GM21528 (cell line): ENCODE results near the gene RRBP1.
"Not testable (repeated sequence)": the region's sequence is repeated elsewhere in the genome, so short reads cannot be mapped to it uniquely, and the experiment has no call there.

ENCODE experiments used
- ATAC-seq: cut with Tn5 transposase; IDR thresholded peaks from one replicate; pipeline ENCODE4 v1.9.1; 2021; ENCODE audit warnings: mild to moderate bottlenecking, moderate library complexity; ENCODE audit not compliant: unreplicated experiment, low FRiP score

RRBP1 gene

GRCh38 chr20:17709361-17710293, 27.6 kb upstream of the RRBP1 start:
- no peak for ATAC-seq

GRCh38 chr20:17708675-17709360, 26.8 kb upstream of the RRBP1 start:
- no peak for ATAC-seq

- ATAC-seq = not testable (repeated sequence)
Observed at GRCh38 chr20:17707951-17708350, 25.9 kb upstream of the RRBP1 start.

GRCh38 chr20:17706632-17707031, 24.6 kb upstream of the RRBP1 start:
- no peak for ATAC-seq

GRCh38 chr20:17705916-17706315, 23.9 kb upstream of the RRBP1 start:
- no peak for ATAC-seq

- ATAC-seq = no peak
Observed at GRCh38 chr20:17704589-17705317, 22.7 kb upstream of the RRBP1 start.

- no peak for ATAC-seq
Observed at GRCh38 chr20:17701826-17702225, 19.8 kb upstream of the RRBP1 start.

- ATAC-seq = no peak
Observed at GRCh38 chr20:17700637-17701036, 18.6 kb upstream of the RRBP1 start.

- no peak for ATAC-seq
Observed at GRCh38 chr20:17699931-17700351, 17.9 kb upstream of the RRBP1 start, which contains the start of gene BANF2. Gene BANF2, plus strand, starts transcription at chr20:17699966. Its CDS starts 25,060 bp downstream, at chr20:17725026.

GRCh38 chr20:17698384-17698783, 16.3 kb upstream of the RRBP1 start:
- no peak for ATAC-seq

- no peak for ATAC-seq
Observed at GRCh38 chr20:17697171-17697570, 15.1 kb upstream of the RRBP1 start.

GRCh38 chr20:17696287-17696686, 14.2 kb upstream of the RRBP1 start:
- no peak for ATAC-seq

GRCh38 chr20:17694767-17695166, 12.7 kb upstream of the RRBP1 start:
- no peak for ATAC-seq

GRCh38 chr20:17693444-17694001, 11.5 kb upstream of the RRBP1 start:
- ATAC-seq = no peak

GRCh38 chr20:17691758-17692157, 9.7 kb upstream of the RRBP1 start:
- no peak for ATAC-seq

- no peak for ATAC-seq
Observed at GRCh38 chr20:17690144-17690543, 8.1 kb upstream of the RRBP1 start.

GRCh38 chr20:17688965-17689364, 6.9 kb upstream of the RRBP1 start:
- no peak for ATAC-seq

GRCh38 chr20:17687800-17688199, 5.8 kb upstream of the RRBP1 start:
- ATAC-seq = no peak

GRCh38 chr20:17685168-17685567, 3.1 kb upstream of the RRBP1 start:
- no peak for ATAC-seq

GRCh38 chr20:17684077-17684888, 2.2 kb upstream of the RRBP1 start:
- no peak for ATAC-seq
